Stimulated activated CD4-positive, alpha-beta T cell treated with anti-CD3 and anti-CD28 coated beads, Interleukin-15, amount 100 ng/mL, for 1 hour (primary cell): Measurements from ENCODE around the gene OSTN.

Experiments used
- DNase-seq, 2 donors: peaks; one replicate each; pipeline ENCODE4 v3.0.0-alpha.2; 2020; ENCODE audit warnings: low read depth in 1 of 2, low spot score in 1 of 2

Gene OSTN

GRCh38 chr3:191306428-191306827, 107.4 kb downstream of the OSTN start:
- no peak for DNase-seq

GRCh38 chr3:191307341-191307740, 108.3 kb downstream of the OSTN start:
- no peak for DNase-seq

- no peak for DNase-seq
These were observed 114.3 kb downstream of the OSTN start for GRCh38 chr3:191313296-191313695.

- no peak for DNase-seq
These were observed 115.2 kb downstream of the OSTN start for GRCh38 chr3:191314109-191314728.
